H9 (cell line): Measurements from ENCODE around the gene ASPM. TPM values are rescaled to one million over a fixed set of nuclear protein-coding genes. Genes with fewer than 3 reads are reported as not detected.

Experiments
- DNase-seq: peaks from one replicate; pipeline ENCODE4 v3.0.0-alpha.2; 2017
- H2AFZ ChIP-seq: one replicate; pipeline ENCODE4 v1.6.1; 2013; ENCODE audit warnings: mild to moderate bottlenecking, low read length, control low read depth, moderate library complexity
- H2AK5ac ChIP-seq: 2 replicates; pipeline ENCODE4 v1.6.1; 2013; ENCODE audit warnings: low read length, control low read depth, mixed read lengths; ENCODE audit not compliant: insufficient read length
- H2BK120ac ChIP-seq: one replicate; pipeline ENCODE4 v1.6.1; 2013; ENCODE audit warnings: low read depth, mild to moderate bottlenecking, low read length, control low read depth, inconsistent platforms; ENCODE audit not compliant: poor library complexity, severe bottlenecking
- H2BK12ac ChIP-seq: 2 replicates; pipeline ENCODE4 v1.6.1; 2013; ENCODE audit warnings: low read length, control low read depth, mixed read lengths, low read depth; ENCODE audit not compliant: insufficient read length
- H2BK15ac ChIP-seq: 2 replicates; pipeline ENCODE4 v1.6.1; 2013; ENCODE audit warnings: low read depth, low read length, control low read depth
- H2BK20ac ChIP-seq: one replicate; pipeline ENCODE4 v1.6.1; 2013; ENCODE audit warnings: low read depth, mild to moderate bottlenecking, low read length, control low read depth, inconsistent platforms; ENCODE audit not compliant: poor library complexity, severe bottlenecking
- H2BK5ac ChIP-seq: 2 replicates; pipeline ENCODE4 v1.6.1; 2013; ENCODE audit warnings: low read length, control low read depth, mixed read lengths; ENCODE audit not compliant: insufficient read length
- H3K14ac ChIP-seq: 2 replicates; pipeline ENCODE4 v1.6.1; 2013; ENCODE audit warnings: low read length, control low read depth; ENCODE audit not compliant: insufficient read depth
- H3K18ac ChIP-seq: 2 replicates; pipeline ENCODE4 v1.6.1; 2013; ENCODE audit warnings: low read depth, mild to moderate bottlenecking, mixed read lengths, low read length, control low read depth; ENCODE audit not compliant: insufficient read length
- H3K23ac ChIP-seq: 2 replicates; pipeline ENCODE4 v1.6.1; 2013; ENCODE audit warnings: low read length, control low read depth, mixed read lengths, low read depth; ENCODE audit not compliant: insufficient read length
- H3K23me2 ChIP-seq: 2 replicates; pipeline ENCODE4 v1.6.1; 2013; ENCODE audit warnings: low read depth, mild to moderate bottlenecking, mixed read lengths, low read length, control low read depth; ENCODE audit not compliant: insufficient read length, poor library complexity, severe bottlenecking
- H3K27ac ChIP-seq: 2 replicates; pipeline ENCODE4 v1.5.1; 2013; ENCODE audit warnings: low read length, control low read depth, mixed read lengths, low read depth; ENCODE audit not compliant: insufficient read length
- H3K27me3 ChIP-seq: 2 replicates; pipeline ENCODE4 v1.6.1; 2013; ENCODE audit warnings: low read length, control low read depth, inconsistent platforms; ENCODE audit not compliant: insufficient read depth
- H3K4ac ChIP-seq: 2 replicates; pipeline ENCODE4 v1.6.1; 2013; ENCODE audit warnings: low read depth, mild to moderate bottlenecking, control low read depth, inconsistent platforms, low read length, moderate library complexity
- H3K4me1 ChIP-seq: 2 replicates; pipeline ENCODE4 v1.6.1; 2013; ENCODE audit warnings: low read length, control low read depth, inconsistent platforms; ENCODE audit not compliant: insufficient read depth
- H3K4me2 ChIP-seq: 2 replicates; pipeline ENCODE4 v1.6.1; 2013; ENCODE audit warnings: low read length, control low read depth, mixed read lengths; ENCODE audit not compliant: insufficient read length, insufficient read depth
- H3K56ac ChIP-seq: 2 replicates; pipeline ENCODE4 v1.6.1; 2013; ENCODE audit warnings: low read depth, mild to moderate bottlenecking, mixed read lengths, low read length, control low read depth; ENCODE audit not compliant: insufficient read length
- H3K79me1 ChIP-seq: 2 replicates; pipeline ENCODE4 v1.6.1; 2013; ENCODE audit warnings: low read depth, mild to moderate bottlenecking, moderate library complexity, low read length, control low read depth, inconsistent platforms; ENCODE audit not compliant: insufficient read depth, poor library complexity, severe bottlenecking
- H3K79me2 ChIP-seq: 2 replicates; pipeline ENCODE4 v1.6.1; 2013; ENCODE audit warnings: low read length, control low read depth, inconsistent platforms; ENCODE audit not compliant: insufficient read depth
- H3K9ac ChIP-seq: 2 replicates; pipeline ENCODE4 v1.6.1; 2013; ENCODE audit warnings: low read length, control low read depth, mixed read lengths; ENCODE audit not compliant: insufficient read length; ENCODE audit errors: extremely low read depth
- H3K9me3 ChIP-seq: one replicate; pipeline ENCODE4 v1.6.1; 2013; ENCODE audit warnings: low read depth, low read length, inconsistent platforms; ENCODE audit not compliant: control insufficient read depth
- H3T11ph ChIP-seq: one replicate; pipeline ENCODE4 v1.6.1; 2013; ENCODE audit warnings: mild to moderate bottlenecking, low read length, control low read depth, inconsistent platforms
- H4K20me1 ChIP-seq: one replicate; pipeline ENCODE4 v1.6.1; 2013; ENCODE audit not compliant: control insufficient read depth, insufficient read length, insufficient read depth
- H4K5ac ChIP-seq: 2 replicates; pipeline ENCODE4 v1.6.1; 2013; ENCODE audit warnings: low read depth, mild to moderate bottlenecking, mixed read lengths, low read length, control low read depth; ENCODE audit not compliant: insufficient read length
- H4K8ac ChIP-seq: replicated peaks from 2 replicates; pipeline ENCODE4 v1.6.1; 2013; ENCODE audit warnings: low read length, control low read depth, mixed read lengths, low read depth; ENCODE audit not compliant: insufficient read length
- H4K91ac ChIP-seq: 2 replicates; pipeline ENCODE4 v1.6.1; 2013; ENCODE audit warnings: low read depth, mild to moderate bottlenecking, moderate library complexity, mixed read lengths, low read length, control low read depth; ENCODE audit not compliant: insufficient read length
- H3K27ac Mint-ChIP-seq, 3 experiments: 2 replicates in 2 of 3; 3 replicates in 1 of 3; pipeline ENCODE4 v1.8.0; 2020 to 2021; ENCODE audit warnings: mixed read lengths in 3 of 3, mild to moderate bottlenecking in 1 of 3, moderate library complexity in 1 of 3
- H3K27me3 Mint-ChIP-seq: 2 replicates; pipeline ENCODE4 v1.8.0; 2021; ENCODE audit warnings: low read depth, mild to moderate bottlenecking, moderate library complexity, mixed read lengths
- H3K36me3 Mint-ChIP-seq, 3 experiments: 2 replicates in 2 of 3; 3 replicates in 1 of 3; pipeline ENCODE4 v1.8.0; 2020 to 2021; ENCODE audit warnings: low read depth in 3 of 3, mixed read lengths in 3 of 3; ENCODE audit not compliant: insufficient read depth in 1 of 3
- H3K4me1 Mint-ChIP-seq, 2 experiments: 2 replicates each; pipeline ENCODE4 v1.8.0; 2020; ENCODE audit warnings: mixed read lengths in 2 of 2
- H3K4me3 Mint-ChIP-seq, 2 experiments: 2 replicates in 1 of 2; 3 replicates in 1 of 2; pipeline ENCODE4 v1.8.0; 2020 to 2021; ENCODE audit warnings: mild to moderate bottlenecking in 2 of 2, mixed read lengths in 2 of 2, moderate library complexity in 1 of 2
- H3K9me3 Mint-ChIP-seq, 2 experiments: 2 replicates in 1 of 2; 3 replicates in 1 of 2; pipeline ENCODE4 v1.8.0; 2020; ENCODE audit warnings: mild to moderate bottlenecking in 2 of 2, mixed read lengths in 2 of 2, moderate library complexity in 1 of 2
- WGBS: extraction: QIAGEN DNeasy Blood & Tissue Kit; methylation state at CpG from one replicate; pipeline ENCODE4 v1.1.7; 2013; ENCODE audit warnings: missing lambda C conversion rate, low lambda C conversion rate, mixed read lengths; ENCODE audit not compliant: insufficient read length; ENCODE audit errors: extremely low coverage; 5-methylcytosine and 5-hydroxymethylcytosine counted together
- total RNA-seq: library from RNA; stranded (reverse); gene quantifications from 2 replicates; pipeline ENCODE4 v1.2.1, GENCODE V29; 2021
- TF ChIP-seq, protein P1 (sequence below): fragments of 200-600 bp; sonication (generic); conservative IDR thresholded peaks from 3 replicates; pipeline ENCODE4 v1.8.0; 2021; ENCODE audit warnings: antibody characterized with exemption, mild to moderate bottlenecking

ASPM gene
- total RNA-seq, 1 experiment from 2014 or later: 34.9 TPM

DNA sequence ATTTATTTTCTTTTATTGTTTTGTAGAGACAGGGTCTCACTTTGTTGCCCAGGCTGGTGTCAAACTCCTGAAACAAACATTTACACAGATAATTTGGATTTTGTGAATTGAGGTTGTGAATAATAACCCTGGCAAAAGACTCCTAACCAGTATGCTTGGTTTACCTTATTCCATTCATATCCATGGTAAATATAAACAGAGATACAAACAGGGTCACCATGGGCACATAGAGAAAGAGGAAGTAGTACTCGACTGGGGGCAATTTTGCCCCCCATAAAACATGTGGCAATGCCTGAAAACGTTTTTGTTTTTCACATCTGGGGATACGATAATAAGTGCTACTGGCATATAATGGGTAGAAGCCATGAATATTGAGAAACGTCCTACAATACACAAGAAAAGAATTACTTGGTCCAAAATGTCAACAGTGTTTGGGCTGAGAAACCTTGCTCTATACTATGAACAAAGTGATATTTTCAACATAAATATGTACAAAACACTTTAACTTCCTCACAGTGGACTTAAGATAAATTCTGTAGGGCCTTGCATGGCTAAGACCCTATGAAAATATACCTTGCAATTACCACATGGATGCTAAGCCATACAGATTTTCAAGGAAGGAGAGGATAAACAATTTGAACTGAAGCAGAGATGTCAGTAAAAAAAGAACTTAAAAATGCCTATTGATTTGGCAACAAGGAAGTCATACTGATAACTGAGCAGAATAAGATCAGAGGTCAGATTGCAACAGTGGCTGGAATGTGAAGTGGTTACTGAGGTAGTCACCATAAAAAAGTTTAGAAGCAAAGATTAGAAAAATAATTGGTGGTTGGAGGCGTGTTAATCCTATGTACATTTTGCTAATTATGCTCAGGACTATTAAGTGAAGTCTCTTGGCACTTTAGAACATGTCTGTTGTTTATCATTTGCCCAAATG is 27.4 kb upstream of the ASPM start:
- DNase-seq: no peak
- no peak overlapping the region for H2BK12ac ChIP-seq
- no peak overlapping the region for H3K18ac ChIP-seq
- no peak overlapping the region for H3K4me2 ChIP-seq
- no peak overlapping the region for H3K4ac ChIP-seq
- no peak overlapping the region for H4K5ac ChIP-seq
- H3K79me2 ChIP-seq: no peaks in the 10 kb centered on the region
- H3K79me1 ChIP-seq: no peaks in the 10 kb centered on the region
- no peak overlapping the region for H2BK15ac ChIP-seq
- Mint-ChIP-seq H3K27me3 (no peaks in the 10 kb centered on the region), H3K27ac (no peak overlapping the region), H3K4me3 (no peak overlapping the region), H3K9me3 (no peaks in the 10 kb centered on the region), H3K4me1 (no peaks in the 10 kb centered on the region), H3K36me3 (peaks cover 0 to 20% (median 20%) of the 10 kb centered on the region in 3 experiments; a peak in 4 of 7 replicates)
- H2AK5ac ChIP-seq: no peak overlapping the region
- no peak overlapping the region for H3K14ac ChIP-seq
- H3K27me3 ChIP-seq: no peaks in the 10 kb centered on the region
- no peak overlapping the region for H2AFZ ChIP-seq
- no peak overlapping the region for H4K91ac ChIP-seq
- TF ChIP-seq, protein P1, sequence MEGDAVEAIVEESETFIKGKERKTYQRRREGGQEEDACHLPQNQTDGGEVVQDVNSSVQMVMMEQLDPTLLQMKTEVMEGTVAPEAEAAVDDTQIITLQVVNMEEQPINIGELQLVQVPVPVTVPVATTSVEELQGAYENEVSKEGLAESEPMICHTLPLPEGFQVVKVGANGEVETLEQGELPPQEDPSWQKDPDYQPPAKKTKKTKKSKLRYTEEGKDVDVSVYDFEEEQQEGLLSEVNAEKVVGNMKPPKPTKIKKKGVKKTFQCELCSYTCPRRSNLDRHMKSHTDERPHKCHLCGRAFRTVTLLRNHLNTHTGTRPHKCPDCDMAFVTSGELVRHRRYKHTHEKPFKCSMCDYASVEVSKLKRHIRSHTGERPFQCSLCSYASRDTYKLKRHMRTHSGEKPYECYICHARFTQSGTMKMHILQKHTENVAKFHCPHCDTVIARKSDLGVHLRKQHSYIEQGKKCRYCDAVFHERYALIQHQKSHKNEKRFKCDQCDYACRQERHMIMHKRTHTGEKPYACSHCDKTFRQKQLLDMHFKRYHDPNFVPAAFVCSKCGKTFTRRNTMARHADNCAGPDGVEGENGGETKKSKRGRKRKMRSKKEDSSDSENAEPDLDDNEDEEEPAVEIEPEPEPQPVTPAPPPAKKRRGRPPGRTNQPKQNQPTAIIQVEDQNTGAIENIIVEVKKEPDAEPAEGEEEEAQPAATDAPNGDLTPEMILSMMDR: no peak
- no peaks in the 10 kb centered on the region for H3K23me2 ChIP-seq
- H3K9ac ChIP-seq: no peak overlapping the region
- WGBS: no CpG with 5 or more reads among the region's 5 CpGs
- H2BK20ac ChIP-seq: no peak overlapping the region
- H3K4me1 ChIP-seq: no peaks in the 10 kb centered on the region
- H3K27ac ChIP-seq: no peak overlapping the region
- no peaks in the 10 kb centered on the region for H4K20me1 ChIP-seq
- H2BK5ac ChIP-seq: no peak overlapping the region
- no peak overlapping the region for H3K56ac ChIP-seq
- H4K8ac ChIP-seq: no peak overlapping the region
- H2BK120ac ChIP-seq: no peak overlapping the region
- no peak overlapping the region for H3K23ac ChIP-seq
- no peak overlapping the region for H3T11ph ChIP-seq
- H3K9me3 ChIP-seq: no peaks in the 10 kb centered on the region
